GM23248 (cell line): Measurements from ENCODE around the gene CIROP. TPM values are rescaled to one million over a fixed set of nuclear protein-coding genes. Genes with fewer than 3 reads are reported as not detected.
A peak's percentile ranks its signal among the peaks of the same experiment; 100 is the strongest.

Experiments used
- DNase-seq: peaks from one replicate; pipeline ENCODE4 v3.0.0-alpha.2; 2015
- H2AFZ ChIP-seq: fragments of 200-600 bp; sonication (generic); 2 replicates; pipeline ENCODE4 v1.6.1; 2016; ENCODE audit warnings: antibody characterized with exemption
- H3F3A ChIP-seq: fragments of 200-600 bp; sonication (generic); 2 replicates; pipeline ENCODE4 v1.6.1; 2016; ENCODE audit warnings: mild to moderate bottlenecking, antibody characterized with exemption, mixed run types; ENCODE audit not compliant: insufficient read depth
- H3K27ac ChIP-seq: fragments of 200-600 bp; sonication (generic); 2 replicates; pipeline ENCODE4 v1.5.1; 2016; ENCODE audit warnings: mild to moderate bottlenecking
- H3K27me3 ChIP-seq: fragments of 200-600 bp; sonication (generic); replicated peaks from 2 replicates; pipeline ENCODE4 v1.6.1; 2016; ENCODE audit warnings: mild to moderate bottlenecking; ENCODE audit not compliant: insufficient read depth
- H3K36me3 ChIP-seq: fragments of 200-600 bp; sonication (generic); 2 replicates; pipeline ENCODE4 v1.6.1; 2016; ENCODE audit warnings: low read depth, mild to moderate bottlenecking
- H3K4me1 ChIP-seq: fragments of 200-600 bp; sonication (generic); 2 replicates; pipeline ENCODE4 v1.6.1; 2016; ENCODE audit warnings: mild to moderate bottlenecking; ENCODE audit not compliant: insufficient read depth
- H3K4me2 ChIP-seq: fragments of 200-600 bp; sonication (generic); one replicate; pipeline ENCODE4 v1.6.1; 2016; ENCODE audit warnings: mild to moderate bottlenecking; ENCODE audit not compliant: unreplicated experiment
- H3K4me3 ChIP-seq: fragments of 200-600 bp; sonication (generic); 2 replicates; pipeline ENCODE4 v1.5.1; 2016; ENCODE audit warnings: mild to moderate bottlenecking
- H3K79me2 ChIP-seq: fragments of 200-600 bp; sonication (generic); 2 replicates; pipeline ENCODE4 v1.6.1; 2016; ENCODE audit warnings: mild to moderate bottlenecking; ENCODE audit not compliant: insufficient read depth
- H3K9ac ChIP-seq: fragments of 200-600 bp; sonication (generic); 2 replicates; pipeline ENCODE4 v1.6.1; 2016; ENCODE audit warnings: mild to moderate bottlenecking
- H3K9me2 ChIP-seq: fragments of 200-600 bp; sonication (generic); 2 replicates; pipeline ENCODE4 v1.6.1; 2016; ENCODE audit warnings: mixed run types, mild to moderate bottlenecking, moderate library complexity; ENCODE audit not compliant: insufficient read depth
- H3K9me3 ChIP-seq: fragments of 200-600 bp; sonication (generic); one replicate; pipeline ENCODE4 v1.6.1; 2017; ENCODE audit warnings: low read depth
- H4K20me1 ChIP-seq: fragments of 200-600 bp; sonication (generic); 2 replicates; pipeline ENCODE4 v1.6.0; 2016; ENCODE audit not compliant: insufficient read depth
- EZH2 ChIP-seq: fragments of 200-600 bp; sonication (generic); IDR thresholded peaks from 2 replicates; pipeline ENCODE4 v1.6.1; 2018; ENCODE audit warnings: antibody characterized with exemption, mild to moderate bottlenecking; ENCODE audit not compliant: insufficient read depth, poor library complexity, severe bottlenecking
- EZH2phosphoT487 ChIP-seq: fragments of 200-600 bp; sonication (generic); IDR thresholded peaks from 2 replicates; pipeline ENCODE4 v1.6.1; 2018; ENCODE audit warnings: antibody characterized with exemption, moderate library complexity, mild to moderate bottlenecking, low read depth; ENCODE audit not compliant: insufficient read depth
- WGBS, 2 experiments: methylation state at CpG; one replicate each; pipeline ENCODE4 v1.1.6; 2015 to 2017; ENCODE audit warnings: low lambda C conversion rate in 2 of 2, low coverage in 1 of 2; ENCODE audit errors: missing lambda C conversion rate in 2 of 2; 5-methylcytosine and 5-hydroxymethylcytosine counted together
- in situ Hi-C: fragments of 300-500 bp; cut with MboI; formaldehyde crosslinking; loops from 2 replicates; pipeline ENCODE4 v1.15.0; 2020
- polyA plus RNA-seq: library from polyadenylated mRNA; unstranded; fragments of >200 nt; fragmentation: Nextera tagmentation; extraction: Ambion mirVana; gene quantifications from 2 replicates; pipeline ENCODE4 v1.2.1, GENCODE V29; 2016
- total RNA-seq: library from RNA; depleted of rRNA; stranded (reverse); fragments of >200 nt; shearing (Covaris generic); gene quantifications from 2 replicates; pipeline ENCODE4 v1.2.3, GENCODE V29; 2014

Gene CIROP
- total and polyA plus RNA-seq, 2 experiments from 2014 or later = not detected

DNA sequence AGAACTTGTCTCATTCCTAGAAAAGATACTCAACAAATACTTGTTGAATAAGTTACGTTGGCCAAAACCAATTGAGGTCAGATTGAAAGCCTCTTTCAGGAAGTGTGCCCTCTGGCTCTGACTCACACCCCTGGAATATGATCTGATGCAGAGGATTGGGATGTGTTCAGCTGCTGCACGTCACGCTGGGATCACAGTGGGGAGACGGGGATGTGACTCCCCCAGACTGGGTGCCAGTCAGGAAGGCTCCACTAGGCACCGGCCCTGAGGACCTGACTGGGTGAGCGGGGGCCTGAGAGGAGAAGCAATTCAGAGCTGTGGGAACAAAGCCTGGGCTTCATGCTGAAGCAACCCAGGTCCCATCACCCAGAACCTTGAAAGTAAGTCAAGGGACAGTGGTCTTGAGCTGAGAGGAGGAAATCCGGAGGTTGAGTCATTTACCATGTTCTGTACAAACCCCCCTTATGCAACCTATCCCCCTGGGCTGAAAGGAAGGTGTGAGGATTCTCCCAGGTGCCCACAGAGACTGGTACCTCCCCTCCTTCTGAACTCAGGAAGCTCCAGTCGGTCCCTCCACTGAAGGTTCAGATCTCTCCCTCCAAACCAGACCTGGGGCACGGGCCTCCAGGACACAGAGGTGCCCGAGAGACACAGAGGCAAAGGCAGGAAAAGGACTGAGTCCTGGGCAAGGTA, 10.4 kb upstream of the CIROP start:
- Histone ChIP-seq H3K9me2 (no peaks in the 10 kb centered on the region), H3K79me2 (no peaks in the 10 kb centered on the region), H3K4me3 (peak overlapping the region; percentile 33; the same call in 1 of the 2 replicates), H2AFZ (peak overlapping the region; percentile 54), H3F3A (peaks cover 9% of the 10 kb centered on the region; the same call in 1 of the 2 replicates), H3K27ac (peak overlapping the region; percentile 83), H4K20me1 (no peaks in the 10 kb centered on the region), H3K4me1 (peaks cover 33% of the 10 kb centered on the region), H3K4me2 (peak overlapping the region; percentile 61), H3K9me3 (no peaks in the 10 kb centered on the region), H3K27me3 (no peaks in the 10 kb centered on the region), H3K36me3 (no peaks in the 10 kb centered on the region), H3K9ac (peak overlapping the region; percentile 68)
- peak; percentile 98 for DNase-seq
- WGBS, 2 experiments = 22 to 29% methylated on average over 9 to 10 of the region's 10 CpGs
- TF ChIP-seq EZH2phosphoT487 (0 out of 2 replicates have a peak, but pooled peaks have one; percentile 43), EZH2 (no peak)
- in situ Hi-C loops = no loop called here

- Histone ChIP-seq H3K4me3 (no peak overlapping the region), H3K9me3 (no peaks in the 10 kb centered on the region), H4K20me1 (no peaks in the 10 kb centered on the region), H3K36me3 (no peaks in the 10 kb centered on the region), H3K4me2 (peak overlapping the region; percentile 60), H3K4me1 (peaks cover 33% of the 10 kb centered on the region), H2AFZ (no peak overlapping the region), H3K79me2 (no peaks in the 10 kb centered on the region), H3K9me2 (no peaks in the 10 kb centered on the region), H3F3A (peaks cover 9% of the 10 kb centered on the region; the same call in 1 of the 2 replicates), H3K27ac (peak overlapping the region; percentile 83), H3K27me3 (no peaks in the 10 kb centered on the region), H3K9ac (peak overlapping the region; percentile 38; the same call in 1 of the 2 replicates)
- in situ Hi-C loops = no loop called here
- no peak for DNase-seq
- no peak for TF ChIP-seq EZH2phosphoT487
- TF ChIP-seq EZH2 = no peak
- WGBS, 2 experiments = 68 to 69% methylated on average over 4 of the region's 4 CpGs
Measured at GRCh38 chr14:23114669-23115038, 9.9 kb upstream of the CIROP start.

GRCh38 chr14:23114120-23114458, 9.3 kb upstream of the CIROP start:
- no peak for DNase-seq
- Histone ChIP-seq H3K4me2 (peak overlapping the region; percentile 60), H3K36me3 (no peaks in the 10 kb centered on the region), H3F3A (peaks cover 9% of the 10 kb centered on the region; the same call in 1 of the 2 replicates), H3K27ac (peak overlapping the region; percentile 83), H3K9me3 (no peaks in the 10 kb centered on the region), H3K4me1 (peaks cover 33% of the 10 kb centered on the region), H3K79me2 (no peaks in the 10 kb centered on the region), H3K4me3 (no peak overlapping the region), H4K20me1 (no peaks in the 10 kb centered on the region), H2AFZ (0 out of 2 replicates have a peak overlapping the region, but pooled peaks have one; percentile 3), H3K9me2 (no peaks in the 10 kb centered on the region), H3K27me3 (no peaks in the 10 kb centered on the region), H3K9ac (no peak overlapping the region)
- in situ Hi-C loops = no loop called here
- TF ChIP-seq EZH2 (no peak), EZH2phosphoT487 (no peak)
- WGBS, 2 experiments = 84 to 87% methylated on average over 5 of the region's 5 CpGs

- Histone ChIP-seq H3K36me3 (no peaks in the 10 kb centered on the region), H3K4me1 (peaks cover 33% of the 10 kb centered on the region), H3K27me3 (no peaks in the 10 kb centered on the region), H3K4me2 (peak overlapping the region; percentile 60), H3K27ac (peak overlapping the region; percentile 83; the same call in 1 of the 2 replicates), H4K20me1 (no peaks in the 10 kb centered on the region), H3K9ac (no peak overlapping the region; the same call in 1 of the 2 replicates), H3K9me2 (no peaks in the 10 kb centered on the region), H3K4me3 (no peak overlapping the region), H3F3A (peaks cover 9% of the 10 kb centered on the region), H2AFZ (0 out of 2 replicates have a peak overlapping the region, but pooled peaks have one; percentile 15), H3K79me2 (no peaks in the 10 kb centered on the region), H3K9me3 (no peaks in the 10 kb centered on the region)
- in situ Hi-C loops = no loop called here
- DNase-seq = peak; percentile 42
- TF ChIP-seq EZH2 (no peak), EZH2phosphoT487 (no peak)
- 62 to 67% methylated on average over 10 of the region's 10 CpGs for WGBS, 2 experiments
Measured at GRCh38 chr14:23113431-23114119, 8.8 kb upstream of the CIROP start.
